HepG2 (cell line): Measurements from ENCODE around the gene RABL6. TPM values are rescaled to one million over a fixed set of nuclear protein-coding genes. Genes with fewer than 3 reads are reported as not detected.
A peak's percentile ranks its signal among the peaks of the same experiment; 100 is the strongest.

Source experiments
- ATF6 ChIP-seq: sonication (generic); formaldehyde crosslinking; conservative IDR thresholded peaks from 2 replicates; pipeline ENCODE4 v1.4.0; 2020; ENCODE audit warnings: missing genetic modification reagents
- FOXJ3 ChIP-seq: sonication (generic); formaldehyde crosslinking; IDR thresholded peaks from 2 replicates; pipeline ENCODE4 v1.4.0; 2020; ENCODE audit warnings: missing genetic modification reagents, mild to moderate bottlenecking, borderline replicate concordance
- KDM5B ChIP-seq: sonication (generic); formaldehyde crosslinking; IDR thresholded peaks from 2 replicates; pipeline ENCODE4 v1.4.0; 2020; ENCODE audit warnings: missing genetic modification reagents, mild to moderate bottlenecking, borderline replicate concordance
- KLF6 ChIP-seq: IDR thresholded peaks from 2 replicates; pipeline ENCODE4 v1.8.0; 2016; ENCODE audit warnings: missing biosample characterization, missing genetic modification reagents
- MAX ChIP-seq: IDR thresholded peaks from 2 replicates; pipeline ENCODE4 v1.6.1; 2012; ENCODE audit warnings: inconsistent platforms
- MED1 ChIP-seq: sonication (generic); formaldehyde crosslinking; IDR thresholded peaks from 2 replicates; pipeline ENCODE4 v1.4.0; 2020; ENCODE audit warnings: missing genetic modification reagents
- RBFOX2 ChIP-seq: fragments of 200-400 bp; formaldehyde crosslinking; IDR thresholded peaks from 2 replicates; pipeline ENCODE4 v1.6.1; 2017; ENCODE audit warnings: low read depth, mild to moderate bottlenecking, low read length
- TFDP2 ChIP-seq: sonication (generic); formaldehyde crosslinking; IDR thresholded peaks from 2 replicates; pipeline ENCODE4 v1.4.0; 2020; ENCODE audit warnings: missing genetic modification reagents
- ZC3H13 ChIP-seq: sonication (generic); formaldehyde crosslinking; IDR thresholded peaks from 2 replicates; pipeline ENCODE4 v1.8.1; 2023; ENCODE audit warnings: mild to moderate bottlenecking, missing genetic modification reagents, moderate library complexity
- ZMYM2 ChIP-seq: sonication (generic); formaldehyde crosslinking; IDR thresholded peaks from 2 replicates; pipeline ENCODE4 v1.8.0; 2022; ENCODE audit warnings: mild to moderate bottlenecking, missing genetic modification reagents
- ZMYM3 ChIP-seq: sonication (generic); formaldehyde crosslinking; IDR thresholded peaks from 2 replicates; pipeline ENCODE4 v1.5.1; 2020; ENCODE audit warnings: mild to moderate bottlenecking, missing genetic modification reagents
- ZNF512 ChIP-seq: sonication (generic); formaldehyde crosslinking; IDR thresholded peaks from 2 replicates; pipeline ENCODE4 v1.4.0; 2020; ENCODE audit warnings: mild to moderate bottlenecking, missing genetic modification reagents
- ZNF567 ChIP-seq: sonication (generic); formaldehyde crosslinking; IDR thresholded peaks from 2 replicates; pipeline ENCODE4 v1.8.1; 2023; ENCODE audit warnings: mild to moderate bottlenecking, missing genetic modification reagents, borderline replicate concordance
- ZNF646 ChIP-seq: sonication (generic); formaldehyde crosslinking; IDR thresholded peaks from 2 replicates; pipeline ENCODE4 v1.9.0; 2021; ENCODE audit warnings: mild to moderate bottlenecking, missing genetic modification reagents
- ZNF678 ChIP-seq: sonication (generic); formaldehyde crosslinking; IDR thresholded peaks from 2 replicates; pipeline ENCODE4 v1.4.0; 2020; ENCODE audit warnings: mild to moderate bottlenecking, missing genetic modification reagents
- polyA plus RNA-seq, 8 experiments: library from polyadenylated mRNA; depleted of rRNA in 3 of 8; stranded (reverse) in 7 of 8; unstranded in 1 of 8; fragments of >200 nt; fragmentation: Illumina TruSeq in 4 of 8; extraction: Trizol in 4 of 8; gene quantifications; 2 replicates each; pipeline versions ENCODE4 v1.2.1 to v1.2.3, GENCODE V29; 2011 to 2016; ENCODE audit warnings: low read depth in 4 of 8, missing spikeins in 1 of 8, mixed read lengths in 1 of 8; ENCODE audit not compliant: insufficient read depth in 1 of 8
- total RNA-seq, 5 experiments: library from RNA; depleted of rRNA; stranded (reverse); fragments of >200 nt; fragmentation: Illumina TruSeq; extraction: Trizol; gene quantifications; 2 replicates each; pipeline ENCODE4 v1.2.3, GENCODE V29; 2016; ENCODE audit warnings: low read depth in 1 of 5

Gene RABL6
- total and polyA plus RNA-seq, 2 of the 13 experiments (the other 11 are each of a cell fraction or from before 2014, with no cell fraction given): 81.5 to 125 TPM

- no peak for TF ChIP-seq ZNF678 (CRISPR knock-in tag)
- no peak for TF ChIP-seq FOXJ3
- TF ChIP-seq ZNF512 (CRISPR knock-in tag): no peak
- no peak for TF ChIP-seq TFDP2 (CRISPR knock-in tag)
- TF ChIP-seq KLF6 (CRISPR knock-in tag): no peak
- TF ChIP-seq KDM5B (CRISPR knock-in tag): no peak
- TF ChIP-seq MAX: no peak
- no peak for TF ChIP-seq ZNF646
- TF ChIP-seq ATF6 (CRISPR knock-in tag): no peak
- no peak for TF ChIP-seq ZC3H13 (CRISPR knock-in tag)
- TF ChIP-seq MED1 (CRISPR knock-in tag): no peak
- 0 out of 2 replicates have a peak, but pooled peaks have one; percentile 18 for TF ChIP-seq RBFOX2
- no peak for TF ChIP-seq ZNF567 (CRISPR knock-in tag)
- no peak for TF ChIP-seq ZMYM2 (CRISPR knock-in tag)
- no peak for TF ChIP-seq ZMYM3
Measured at GRCh38 chr9:136846376-136847087, 38.8 kb downstream of the RABL6 start (continued).
